ENCODE measurements around the gene METRNL.

The METRNL gene

GRCh38 chr17:83067718-83068261 is 11.6 kb upstream of the METRNL start:
- DNase-seq: no peak

GRCh38 chr17:83068641-83069570 is 10.5 kb upstream of the METRNL start:
- DNase-seq: no peak

- DNase-seq: no peak
These were observed 9.9 kb upstream of the METRNL start for GRCh38 chr17:83069571-83069906.

GRCh38 chr17:83069931-83070742 is 9.3 kb upstream of the METRNL start:
- DNase-seq: no peak

GRCh38 chr17:83070800-83071341 is 8.5 kb upstream of the METRNL start:
- DNase-seq: no peak

- DNase-seq: no peak
These were observed 8.0 kb upstream of the METRNL start for GRCh38 chr17:83071365-83071764.

GRCh38 chr17:83071966-83072562 is 7.3 kb upstream of the METRNL start:
- DNase-seq: no peak

- DNase-seq: no peak
These were observed 6.6 kb upstream of the METRNL start for GRCh38 chr17:83072600-83073358.

GRCh38 chr17:83073389-83074063 is 5.9 kb upstream of the METRNL start:
- no peak for DNase-seq

- DNase-seq: no peak
These were observed 4.8 kb upstream of the METRNL start for GRCh38 chr17:83074486-83075223.

GRCh38 chr17:83075270-83075880 is 4.0 kb upstream of the METRNL start:
- no peak for DNase-seq

GRCh38 chr17:83076938-83077337 is 2.5 kb upstream of the METRNL start:
- DNase-seq: no peak

- DNase-seq: no peak
These were observed 2.0 kb upstream of the METRNL start for GRCh38 chr17:83077411-83077810.

GRCh38 chr17:83077939-83078338 is 1.5 kb upstream of the METRNL start:
- no peak for DNase-seq

GRCh38 chr17:83078378-83079351 is 744 bp upstream of the METRNL start:
- DNase-seq: no peak

- no peak for DNase-seq
These were observed 563 bp downstream of the METRNL start for GRCh38 chr17:83079766-83080578.

GRCh38 chr17:83080579-83080857 is 1.1 kb downstream of the METRNL start:
- DNase-seq: no peak

GRCh38 chr17:83080858-83081683 is 1.7 kb downstream of the METRNL start:
- DNase-seq: no peak
